Panc1 (cell line): ENCODE data around the gene PRKD3. TPM values are rescaled to one million over a fixed set of nuclear protein-coding genes. Genes with fewer than 3 reads are reported as not detected.

Experiments used
- ATAC-seq: fragments of 200-7000 bp; cut with Tn5 transposase; 2 replicates; pipeline ENCODE4 v1.9.1; 2020; ENCODE audit warnings: mild to moderate bottlenecking, moderate library complexity
- BruUV-seq: library from RNA; stranded (reverse); fragments of 400-500 nt; replicated peaks from 2 replicates; lab custom pipeline; 2021; lab: Mats Ljungman, UMichigan
- CTCF ChIA-PET: fragments of 300-600 bp; sonication (Branson Sonifier 250); formaldehyde crosslinking; loops from one replicate; lab custom pipeline; 2022; ENCODE audit warnings: antibody characterized with exemption; lab: Charles Lee
- POLR2A ChIA-PET: fragments of 300-600 bp; sonication (Branson Sonifier 250); formaldehyde crosslinking; loops from one replicate; lab custom pipeline; 2022; ENCODE audit warnings: antibody characterized with exemption; lab: Charles Lee
- DNase-seq: peaks from one replicate; pipeline ENCODE4 v3.0.0-alpha.2; 2010; ENCODE audit warnings: low read depth, low spot score
- H3K27ac ChIP-seq: 2 replicates; pipeline ENCODE4 v1.5.1; 2011; ENCODE audit warnings: mild to moderate bottlenecking, low read length, inconsistent platforms
- H3K27me3 ChIP-seq: fragments of 200-500 bp; sonication (Bioruptor generic); 2 replicates; pipeline ENCODE4 v1.6.0; 2014; ENCODE audit warnings: low read length, inconsistent platforms; ENCODE audit not compliant: control insufficient read depth, insufficient read depth
- H3K36me3 ChIP-seq: fragments of 200-500 bp; sonication (Bioruptor generic); 2 replicates; pipeline ENCODE4 v1.5.1; 2014; ENCODE audit warnings: inconsistent platforms, mild to moderate bottlenecking, low read length, moderate library complexity; ENCODE audit not compliant: control insufficient read depth, insufficient read depth
- H3K4me1 ChIP-seq: 2 replicates; pipeline ENCODE4 v1.5.1; 2011; ENCODE audit warnings: inconsistent platforms, mild to moderate bottlenecking, low read length, moderate library complexity; ENCODE audit not compliant: control insufficient read depth, insufficient read depth
- H3K4me3 ChIP-seq, 2 experiments: 2 replicates each; pipeline ENCODE4 v1.5.1; 2011 to 2012; ENCODE audit warnings: low read depth in 2 of 2, low read length in 2 of 2, mild to moderate bottlenecking in 2 of 2, inconsistent platforms in 1 of 2, moderate library complexity in 1 of 2
- H3K9me3 ChIP-seq: fragments of 200-500 bp; sonication (Bioruptor generic); 2 replicates; pipeline ENCODE4 v1.5.1; 2014; ENCODE audit warnings: low read depth, mild to moderate bottlenecking, inconsistent platforms, low read length, moderate library complexity; ENCODE audit not compliant: control insufficient read depth, insufficient read depth
- POLR2AphosphoS5 ChIP-seq: IDR thresholded peaks from 2 replicates; pipeline ENCODE4 v1.6.1; 2012; ENCODE audit warnings: mild to moderate bottlenecking, low read depth, low read length, moderate library complexity
- SIN3A ChIP-seq: IDR thresholded peaks from 2 replicates; pipeline ENCODE4 v1.6.1; 2012; ENCODE audit warnings: low read depth, mild to moderate bottlenecking, low read length, moderate library complexity, borderline replicate concordance; ENCODE audit not compliant: insufficient read depth
- TCF7L2 ChIP-seq: IDR thresholded peaks from 2 replicates; pipeline ENCODE4 v1.6.1; 2011; ENCODE audit warnings: mild to moderate bottlenecking, low read depth, low read length, inconsistent platforms
- in situ Hi-C: cut with HindIII; loops from 2 replicates; pipeline ENCODE4 v1.10.0; 2016; ENCODE audit warnings: low sequenced_read_pairs, low pct_unique_long_range_greater_than_20kb
- intact Hi-C: fragments of 100-400 bp; cut with micrococcal nuclease; formaldehyde crosslinking; loops from one replicate; pipeline ENCODE4 v1.10.0; 2022; ENCODE audit not compliant: unreplicated experiment
- total RNA-seq: library from RNA; stranded (reverse); gene quantifications from one replicate; pipeline ENCODE4 v1.2.1, GENCODE V29; 2021; ENCODE audit not compliant: unreplicated experiment
- TF ChIP-seq, protein P1 (sequence below): fragments of 450-650 bp; IDR thresholded peaks from 2 replicates; pipeline ENCODE4 v1.5.1; 2017; ENCODE audit warnings: mild to moderate bottlenecking
- TF ChIP-seq, protein P2 (sequence below), 2 experiments: IDR thresholded peaks; 2 replicates each; pipeline ENCODE4 v1.6.1; 2011 to 2012; ENCODE audit warnings: low read depth in 2 of 2, control low read depth in 1 of 2, low read length in 1 of 2, mild to moderate bottlenecking in 1 of 2, moderate library complexity in 1 of 2; ENCODE audit not compliant: insufficient read depth in 1 of 2

PRKD3 gene
- total RNA-seq, 1 experiment from 2014 or later = 21.8 TPM

DNA sequence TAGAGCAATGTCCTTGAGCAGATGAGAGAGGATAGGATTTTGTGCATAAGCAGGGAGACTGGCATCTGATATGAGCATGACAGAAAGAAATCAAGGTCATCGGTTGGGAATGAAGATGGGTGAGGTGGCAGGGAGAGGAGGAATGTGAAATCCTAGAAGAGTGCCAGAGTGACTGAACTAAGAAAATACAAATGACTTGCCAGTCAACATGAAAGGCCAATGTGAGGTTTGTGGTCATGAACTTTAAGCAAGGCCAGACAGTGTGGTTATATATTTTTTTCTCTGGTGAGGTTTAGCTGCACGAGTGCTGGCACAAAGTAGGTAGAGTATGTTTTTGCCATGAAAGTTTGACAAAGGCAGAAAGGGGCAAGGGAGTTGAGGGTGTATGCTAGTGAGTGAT, 41.0 kb upstream of the PRKD3 start:
- no peak for ATAC-seq

GRCh38 chr2:37364351-37364750, 39.7 kb upstream of the PRKD3 start:
- ATAC-seq (no peak), DNase-seq (no peak)
- Histone ChIP-seq H3K4me3 (no peak overlapping the region), H3K36me3 (no peaks in the 10 kb centered on the region), H3K9me3 (no peaks in the 10 kb centered on the region), H3K27me3 (peaks cover 10% of the 10 kb centered on the region; the same call in 1 of the 2 replicates), H3K27ac (no peak overlapping the region), H3K4me1 (no peaks in the 10 kb centered on the region)
- ChIA-PET CTCF (no interaction called here), POLR2A (no interaction called here)
- intact Hi-C loops (no loop called here), in situ Hi-C loops (no loop called here)
- no TSS peak for BruUV-seq
- TF ChIP-seq, protein P1, sequence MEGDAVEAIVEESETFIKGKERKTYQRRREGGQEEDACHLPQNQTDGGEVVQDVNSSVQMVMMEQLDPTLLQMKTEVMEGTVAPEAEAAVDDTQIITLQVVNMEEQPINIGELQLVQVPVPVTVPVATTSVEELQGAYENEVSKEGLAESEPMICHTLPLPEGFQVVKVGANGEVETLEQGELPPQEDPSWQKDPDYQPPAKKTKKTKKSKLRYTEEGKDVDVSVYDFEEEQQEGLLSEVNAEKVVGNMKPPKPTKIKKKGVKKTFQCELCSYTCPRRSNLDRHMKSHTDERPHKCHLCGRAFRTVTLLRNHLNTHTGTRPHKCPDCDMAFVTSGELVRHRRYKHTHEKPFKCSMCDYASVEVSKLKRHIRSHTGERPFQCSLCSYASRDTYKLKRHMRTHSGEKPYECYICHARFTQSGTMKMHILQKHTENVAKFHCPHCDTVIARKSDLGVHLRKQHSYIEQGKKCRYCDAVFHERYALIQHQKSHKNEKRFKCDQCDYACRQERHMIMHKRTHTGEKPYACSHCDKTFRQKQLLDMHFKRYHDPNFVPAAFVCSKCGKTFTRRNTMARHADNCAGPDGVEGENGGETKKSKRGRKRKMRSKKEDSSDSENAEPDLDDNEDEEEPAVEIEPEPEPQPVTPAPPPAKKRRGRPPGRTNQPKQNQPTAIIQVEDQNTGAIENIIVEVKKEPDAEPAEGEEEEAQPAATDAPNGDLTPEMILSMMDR = no peak
- TF ChIP-seq POLR2AphosphoS5 = no peak
- TF ChIP-seq, protein P2, sequence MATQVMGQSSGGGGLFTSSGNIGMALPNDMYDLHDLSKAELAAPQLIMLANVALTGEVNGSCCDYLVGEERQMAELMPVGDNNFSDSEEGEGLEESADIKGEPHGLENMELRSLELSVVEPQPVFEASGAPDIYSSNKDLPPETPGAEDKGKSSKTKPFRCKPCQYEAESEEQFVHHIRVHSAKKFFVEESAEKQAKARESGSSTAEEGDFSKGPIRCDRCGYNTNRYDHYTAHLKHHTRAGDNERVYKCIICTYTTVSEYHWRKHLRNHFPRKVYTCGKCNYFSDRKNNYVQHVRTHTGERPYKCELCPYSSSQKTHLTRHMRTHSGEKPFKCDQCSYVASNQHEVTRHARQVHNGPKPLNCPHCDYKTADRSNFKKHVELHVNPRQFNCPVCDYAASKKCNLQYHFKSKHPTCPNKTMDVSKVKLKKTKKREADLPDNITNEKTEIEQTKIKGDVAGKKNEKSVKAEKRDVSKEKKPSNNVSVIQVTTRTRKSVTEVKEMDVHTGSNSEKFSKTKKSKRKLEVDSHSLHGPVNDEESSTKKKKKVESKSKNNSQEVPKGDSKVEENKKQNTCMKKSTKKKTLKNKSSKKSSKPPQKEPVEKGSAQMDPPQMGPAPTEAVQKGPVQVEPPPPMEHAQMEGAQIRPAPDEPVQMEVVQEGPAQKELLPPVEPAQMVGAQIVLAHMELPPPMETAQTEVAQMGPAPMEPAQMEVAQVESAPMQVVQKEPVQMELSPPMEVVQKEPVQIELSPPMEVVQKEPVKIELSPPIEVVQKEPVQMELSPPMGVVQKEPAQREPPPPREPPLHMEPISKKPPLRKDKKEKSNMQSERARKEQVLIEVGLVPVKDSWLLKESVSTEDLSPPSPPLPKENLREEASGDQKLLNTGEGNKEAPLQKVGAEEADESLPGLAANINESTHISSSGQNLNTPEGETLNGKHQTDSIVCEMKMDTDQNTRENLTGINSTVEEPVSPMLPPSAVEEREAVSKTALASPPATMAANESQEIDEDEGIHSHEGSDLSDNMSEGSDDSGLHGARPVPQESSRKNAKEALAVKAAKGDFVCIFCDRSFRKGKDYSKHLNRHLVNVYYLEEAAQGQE (IDR thresholded peaks at IDR 0.05; ENCODE audit: insufficient read depth in 1 of 2, low read depth in 2 of 2, low read length in 1 of 2) = no peak
- TF ChIP-seq SIN3A = no peak
- TF ChIP-seq TCF7L2 = no peak

More for the DNA sequence above, 41.0 kb upstream of the PRKD3 start:
- no TSS peak for BruUV-seq
- Histone ChIP-seq H3K4me1 (no peaks in the 10 kb centered on the region), H3K27me3 (peaks cover 3% of the 10 kb centered on the region; the same call in 1 of the 2 replicates), H3K27ac (no peak overlapping the region), H3K9me3 (no peaks in the 10 kb centered on the region), H3K4me3 (no peak overlapping the region), H3K36me3 (no peaks in the 10 kb centered on the region)
- TF ChIP-seq POLR2AphosphoS5 = no peak
- TF ChIP-seq TCF7L2 = no peak
- TF ChIP-seq, protein P1 = no peak
- TF ChIP-seq SIN3A = no peak
- TF ChIP-seq, protein P2 (IDR thresholded peaks at IDR 0.05; ENCODE audit: insufficient read depth in 1 of 2, low read depth in 2 of 2, low read length in 1 of 2) = no peak
- intact Hi-C loops (no loop called here), in situ Hi-C loops (no loop called here)
- POLR2A ChIA-PET = no interaction called here
- CTCF ChIA-PET = no interaction called here
- no peak for DNase-seq
